Activated T-cell treated with anti-CD3 and anti-CD28 coated beads for 1 hour (primary cell): ENCODE measurements around the gene FOXP1.
"Not testable (repeated sequence)": the region's sequence is repeated elsewhere in the genome, so short reads cannot be mapped to it uniquely, and the experiment has no call there.

Source experiments
- DNase-seq: peaks from one replicate; pipeline ENCODE4 v3.0.0-alpha.2; 2020; ENCODE audit warnings: low read depth

The FOXP1 gene

DNA sequence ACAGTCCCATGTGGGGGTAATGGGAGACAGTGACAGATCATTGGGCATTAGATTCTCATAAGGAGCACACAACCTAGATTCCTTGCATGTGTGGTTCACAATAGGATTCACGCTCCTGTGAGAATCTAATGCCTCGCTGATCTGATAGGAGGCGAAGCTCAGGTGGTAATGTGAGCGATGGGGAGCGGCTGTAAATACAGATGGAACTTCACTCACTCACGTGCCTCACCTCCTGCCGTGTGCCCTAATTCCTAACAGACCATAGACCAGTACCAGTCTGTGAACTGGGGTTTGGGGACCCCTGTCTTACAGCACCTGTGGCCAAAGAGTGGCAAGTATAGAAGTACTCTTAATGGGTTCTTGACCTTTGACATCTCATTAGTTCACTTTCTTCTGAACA lies 554.7 kb downstream of the FOXP1 start:
- DNase-seq, result no peak

DNA sequence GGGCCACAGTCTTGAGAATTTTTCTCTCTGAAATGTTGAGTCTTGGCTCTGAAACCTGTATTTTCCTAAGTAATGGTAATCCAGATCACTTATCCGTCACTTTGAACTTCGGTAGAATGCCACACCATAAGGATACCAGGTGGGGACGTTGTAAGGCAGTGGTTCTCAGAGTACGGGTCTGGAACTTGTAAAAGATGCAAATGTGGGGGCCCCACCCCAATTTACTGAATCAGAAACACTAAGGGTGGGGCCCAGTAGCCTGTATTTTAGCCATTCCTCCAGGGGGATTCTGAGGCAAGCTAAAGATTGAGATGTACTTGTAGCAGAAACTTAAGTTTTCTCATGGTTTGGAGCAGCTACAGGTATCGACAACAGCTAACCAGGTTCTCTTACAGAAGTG lies 555.3 kb downstream of the FOXP1 start:
- no peak for DNase-seq

DNA sequence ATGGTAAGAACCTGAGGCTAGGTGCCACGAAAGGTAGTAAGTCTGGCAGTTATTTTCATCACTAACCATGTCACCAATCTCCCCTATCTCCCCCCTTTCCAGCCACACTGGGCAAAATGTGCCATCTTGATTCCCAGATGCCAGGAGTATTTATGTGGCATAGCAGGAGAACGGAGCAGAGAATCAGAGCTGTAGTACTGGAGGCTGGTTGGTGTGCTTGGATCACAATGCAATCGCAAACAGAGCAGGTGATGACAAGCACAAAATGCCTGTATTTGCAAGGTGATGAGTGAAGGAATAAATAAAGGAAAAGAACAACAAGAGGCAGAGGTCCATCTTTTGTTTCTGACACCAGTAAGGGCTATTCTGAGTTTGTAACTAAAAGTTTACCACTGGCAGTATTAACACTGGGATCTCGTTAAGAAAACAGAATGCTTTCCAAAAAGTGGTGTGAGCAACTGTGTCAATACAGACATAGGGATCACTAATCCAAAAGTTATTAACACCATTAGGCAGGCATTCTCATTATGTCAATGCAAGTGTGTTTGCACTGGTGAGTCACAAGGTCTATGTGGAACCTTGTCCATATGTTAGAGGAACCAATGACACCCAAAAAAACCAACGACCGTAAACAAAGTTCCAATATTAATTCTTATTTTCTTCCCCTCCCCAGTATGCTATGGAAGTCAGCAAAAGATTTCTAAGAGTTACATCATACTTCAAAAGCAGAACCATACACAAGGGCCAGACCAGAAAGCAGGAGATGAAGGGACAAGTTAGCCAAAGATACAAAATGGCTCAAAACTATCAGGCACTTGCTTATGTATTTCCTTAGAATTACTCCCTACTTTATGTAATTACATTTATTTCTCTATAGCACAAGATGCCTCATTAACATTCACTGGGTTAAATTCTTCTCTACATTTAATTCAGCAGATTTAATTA lies 556.6 kb downstream of the FOXP1 start:
- DNase-seq, result no peak

DNA sequence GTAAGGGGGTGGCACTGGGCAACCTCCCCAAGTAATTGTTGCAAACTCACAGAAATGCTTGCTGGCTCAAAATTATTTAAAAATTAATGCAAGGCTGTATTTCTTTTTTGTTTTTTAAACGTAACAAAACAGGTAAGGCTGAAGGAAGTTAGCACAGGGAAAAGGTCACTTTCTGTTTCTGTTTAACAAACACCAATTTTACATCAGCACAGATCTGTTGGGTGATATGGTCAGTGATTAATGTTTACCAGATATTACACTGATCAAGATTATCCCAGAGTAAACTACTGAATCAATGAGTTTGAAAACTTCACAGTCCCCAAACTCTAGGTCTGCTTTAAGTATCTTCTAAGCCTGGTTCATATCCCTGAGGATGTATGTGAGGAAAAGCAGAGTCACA lies 558.0 kb downstream of the FOXP1 start:
- DNase-seq, result no peak

DNA sequence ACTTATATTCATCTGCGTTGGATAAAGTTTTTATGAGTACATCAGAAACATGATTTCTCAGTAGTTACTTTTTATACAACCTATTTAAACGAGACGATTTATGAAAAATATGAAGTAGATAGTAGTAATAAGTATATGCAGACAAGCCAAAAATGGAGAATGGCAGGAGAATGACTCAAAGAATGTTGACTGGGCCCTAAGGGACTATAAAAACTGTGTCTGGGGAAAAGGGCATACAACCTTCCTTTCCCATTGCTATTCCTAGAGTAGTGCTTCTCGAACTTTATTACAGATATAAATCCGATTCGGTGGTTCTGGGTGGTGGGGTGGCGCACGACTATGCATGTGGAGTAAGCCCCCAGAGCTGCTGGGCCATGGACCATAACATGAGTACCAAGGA lies 558.5 kb downstream of the FOXP1 start:
- DNase-seq, result no peak

DNA sequence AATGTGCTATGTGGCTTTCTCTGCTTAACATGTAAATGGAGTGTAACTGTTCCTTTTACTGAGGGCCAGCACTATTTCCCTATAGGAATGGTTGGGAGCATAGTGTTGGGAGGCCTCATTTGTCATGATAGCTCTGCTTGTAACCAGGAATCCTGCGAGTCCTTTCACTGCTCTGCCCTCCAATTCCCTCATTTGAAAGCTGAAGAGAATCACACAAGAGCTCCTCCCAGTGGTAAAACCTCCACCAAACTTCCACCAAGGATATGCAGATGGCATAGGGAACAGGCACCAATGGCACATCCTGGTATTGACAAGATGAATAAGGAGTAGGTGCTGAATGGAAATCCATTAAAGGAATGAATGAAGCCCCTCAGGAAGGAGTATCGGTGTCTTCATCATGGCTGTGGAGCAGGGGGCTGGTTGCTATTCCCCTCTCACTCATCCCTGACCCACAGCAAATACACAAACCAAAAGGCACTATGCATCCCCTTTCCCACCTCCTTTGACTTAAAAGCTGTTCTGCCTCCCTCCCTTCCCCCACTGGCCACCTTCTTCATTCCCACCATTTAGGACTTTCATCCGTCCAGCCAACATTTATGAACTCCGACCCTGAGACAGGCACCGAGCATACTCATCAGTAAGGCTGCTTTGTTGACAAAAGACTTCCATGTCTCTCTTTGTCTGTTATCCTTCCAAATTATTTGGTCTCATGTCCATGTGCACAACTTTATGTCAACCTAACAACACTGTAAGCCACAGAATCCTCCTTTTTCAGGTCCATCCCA lies 560.8 kb downstream of the FOXP1 start:
- no peak for DNase-seq

DNA sequence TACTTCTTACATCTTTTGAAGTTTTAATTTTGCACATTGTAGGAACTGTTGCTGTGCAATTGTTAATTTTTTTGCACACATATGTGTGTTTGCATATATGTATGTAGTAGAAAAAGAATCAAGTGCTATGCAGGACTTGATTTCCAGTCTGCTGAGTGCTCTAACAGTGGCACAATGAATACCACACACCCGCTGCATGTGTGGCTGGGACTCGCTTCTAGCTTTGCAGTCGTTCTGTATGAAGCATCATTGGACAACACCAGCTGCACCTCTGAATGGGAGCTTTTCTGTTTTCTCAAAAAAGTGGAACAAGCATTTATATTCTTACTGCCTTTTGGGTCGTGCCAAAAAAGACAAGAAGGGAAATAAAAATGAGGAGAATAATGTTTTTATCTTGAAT lies 564.7 kb downstream of the FOXP1 start:
- DNase-seq, result no peak

DNA sequence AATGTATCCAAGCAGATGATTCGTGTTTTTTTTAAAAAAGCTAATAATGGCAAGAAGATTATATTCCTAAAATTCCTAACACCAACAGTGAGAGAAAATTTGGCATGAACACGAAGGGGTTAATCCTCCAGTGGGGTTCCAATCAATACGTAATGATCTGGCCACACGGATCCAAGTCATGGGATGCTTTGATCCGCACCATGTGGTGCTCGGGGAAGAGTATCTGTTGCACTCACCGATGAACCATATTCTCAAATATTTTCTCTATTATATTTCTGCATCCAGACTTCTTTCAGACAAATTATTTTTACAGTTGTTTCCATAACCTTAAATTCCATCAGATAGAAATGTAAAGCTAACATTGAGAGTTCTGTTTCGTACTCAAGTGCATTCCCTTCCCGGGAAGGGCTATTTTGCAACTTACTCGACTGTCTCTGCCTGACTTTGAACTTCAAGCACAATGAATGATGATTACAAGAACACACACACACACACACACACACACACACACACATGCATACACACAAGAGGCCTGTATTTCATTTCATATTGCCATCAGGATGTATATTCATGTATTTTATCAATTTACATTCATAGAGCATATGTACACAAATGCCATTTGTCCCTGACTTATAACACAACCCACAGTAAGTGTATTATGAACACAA lies 567.2 kb downstream of the FOXP1 start:
- no peak for DNase-seq

DNA sequence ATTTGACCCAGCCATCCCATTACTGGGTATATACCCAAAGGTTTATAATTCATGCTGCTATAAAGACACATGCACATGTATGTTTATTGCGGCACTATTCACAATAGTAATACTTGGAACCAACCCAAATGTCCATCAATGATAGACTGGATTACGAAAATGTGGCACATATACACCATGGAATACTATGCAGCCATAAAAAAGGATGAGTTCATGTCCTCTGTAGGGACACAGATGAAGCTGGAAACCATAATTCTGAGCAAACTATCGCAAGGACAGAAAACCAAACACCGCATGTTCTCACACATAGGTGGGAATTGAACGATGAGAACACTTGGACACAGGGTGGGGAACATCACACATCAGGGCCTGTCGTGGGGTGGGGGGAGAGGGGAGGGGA lies 568.9 kb downstream of the FOXP1 start:
- not testable (repeated sequence) for DNase-seq

DNA sequence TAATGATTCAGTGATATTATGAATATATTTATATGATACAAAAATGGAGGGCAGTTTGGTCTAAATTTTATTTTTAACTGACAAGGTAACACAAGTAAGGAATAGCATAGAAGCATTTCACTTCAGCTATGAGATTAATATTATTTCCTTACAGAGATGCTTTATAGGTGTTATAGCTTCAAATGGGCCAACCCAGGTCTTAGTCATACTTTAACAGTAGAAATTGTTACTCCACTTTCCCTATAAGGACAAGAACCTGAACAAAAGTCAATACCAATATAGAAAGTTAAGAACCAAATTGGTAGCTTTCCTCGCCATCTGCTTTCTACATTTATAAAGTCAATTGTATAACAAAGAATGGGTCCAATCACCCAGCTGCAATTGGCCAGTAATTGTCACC lies 570.6 kb downstream of the FOXP1 start:
- DNase-seq, result no peak

DNA sequence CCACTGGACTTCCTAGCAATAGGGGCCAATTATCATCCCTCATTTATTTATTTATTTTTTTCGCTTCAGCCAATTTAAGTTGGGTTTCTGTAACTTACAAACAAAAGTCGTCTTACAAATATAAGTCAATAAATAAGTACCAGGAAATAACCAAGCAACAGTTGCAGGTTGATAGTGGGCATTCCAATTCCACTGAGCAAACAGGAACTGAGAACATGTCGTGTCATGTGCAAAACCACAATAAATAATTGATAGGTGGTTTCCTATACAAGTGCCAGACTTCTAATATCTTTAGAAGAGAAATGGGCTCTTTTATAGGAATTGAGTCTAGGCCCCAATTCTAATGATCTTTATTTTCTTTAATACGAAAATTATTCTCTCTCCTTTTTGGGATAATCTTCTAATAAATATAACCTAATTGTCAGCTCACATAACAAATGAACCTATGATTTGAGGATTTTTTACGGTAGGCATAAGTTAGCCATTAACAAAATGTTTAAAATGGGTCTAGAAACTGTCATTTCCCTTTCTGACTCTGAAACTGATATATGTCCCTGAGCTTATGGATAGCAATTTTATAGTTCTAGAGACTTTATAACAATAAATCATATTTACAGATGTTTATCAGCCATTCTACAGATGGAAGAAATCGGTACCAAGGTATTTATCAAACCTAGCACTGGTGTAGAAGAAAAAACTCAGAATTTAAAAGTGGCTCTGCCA lies 571.8 kb downstream of the FOXP1 start:
- no peak for DNase-seq

DNA sequence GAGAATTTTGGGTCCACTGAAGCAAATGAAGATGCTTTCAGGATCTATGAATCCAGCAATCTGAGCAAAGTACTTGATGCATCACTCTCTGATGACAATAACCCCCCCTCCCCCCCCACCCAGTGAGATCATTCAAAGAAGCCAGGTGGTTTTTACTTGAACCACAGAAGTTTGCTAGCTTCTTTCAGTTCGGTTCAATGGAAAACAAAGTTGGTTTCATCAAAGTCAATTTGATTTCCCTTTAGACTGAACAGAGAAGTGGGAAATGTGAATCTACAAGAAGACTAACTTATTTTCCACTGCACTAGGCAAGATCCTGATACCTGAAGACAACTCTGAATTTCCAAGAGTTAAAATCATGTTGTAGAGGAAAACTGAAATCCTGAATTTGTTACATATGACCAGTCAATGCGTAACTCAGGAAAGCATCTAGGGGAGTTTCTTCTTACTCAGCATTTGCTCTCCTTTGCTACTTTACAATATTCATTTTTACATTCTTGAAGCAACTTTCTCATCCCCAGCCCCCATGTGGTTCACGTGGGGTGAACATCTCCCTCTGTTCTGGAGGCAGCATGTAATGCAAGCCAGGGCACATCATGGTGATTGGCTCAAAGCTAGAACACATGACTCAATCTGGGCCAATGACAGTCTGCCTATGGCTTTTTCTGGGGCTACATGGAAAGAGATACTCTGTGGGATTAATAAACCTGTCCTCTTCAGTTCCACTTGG lies 572.6 kb downstream of the FOXP1 start:
- DNase-seq, result peak; percentile 27

DNA sequence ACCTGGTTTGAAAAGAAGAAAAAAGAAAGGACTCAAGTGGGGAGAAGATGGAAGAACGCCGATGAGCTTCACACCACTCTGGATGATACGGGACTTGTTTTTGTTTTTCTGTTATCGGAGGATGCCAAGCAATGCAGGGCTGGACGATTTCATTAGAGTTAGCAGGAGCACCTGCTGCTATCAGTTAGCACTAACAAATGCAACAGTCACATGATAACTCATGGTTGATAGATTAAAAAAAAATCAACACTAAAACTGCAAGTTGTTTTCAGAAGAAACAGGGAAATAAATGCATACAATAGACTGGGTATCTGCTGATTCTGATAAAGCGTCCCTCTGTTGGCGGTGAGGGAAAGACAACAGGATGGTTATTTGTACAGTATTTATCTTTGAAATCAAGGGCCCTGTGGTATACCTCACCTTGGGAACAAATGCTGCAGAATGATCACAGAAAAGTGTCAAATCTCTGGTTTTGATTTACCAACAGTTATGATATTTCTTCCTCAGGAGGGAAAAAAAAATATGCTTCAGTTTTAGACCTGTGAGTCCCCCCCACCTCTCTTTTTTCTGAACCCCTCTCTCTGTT lies 575.1 kb downstream of the FOXP1 start:
- DNase-seq, result no peak

DNA sequence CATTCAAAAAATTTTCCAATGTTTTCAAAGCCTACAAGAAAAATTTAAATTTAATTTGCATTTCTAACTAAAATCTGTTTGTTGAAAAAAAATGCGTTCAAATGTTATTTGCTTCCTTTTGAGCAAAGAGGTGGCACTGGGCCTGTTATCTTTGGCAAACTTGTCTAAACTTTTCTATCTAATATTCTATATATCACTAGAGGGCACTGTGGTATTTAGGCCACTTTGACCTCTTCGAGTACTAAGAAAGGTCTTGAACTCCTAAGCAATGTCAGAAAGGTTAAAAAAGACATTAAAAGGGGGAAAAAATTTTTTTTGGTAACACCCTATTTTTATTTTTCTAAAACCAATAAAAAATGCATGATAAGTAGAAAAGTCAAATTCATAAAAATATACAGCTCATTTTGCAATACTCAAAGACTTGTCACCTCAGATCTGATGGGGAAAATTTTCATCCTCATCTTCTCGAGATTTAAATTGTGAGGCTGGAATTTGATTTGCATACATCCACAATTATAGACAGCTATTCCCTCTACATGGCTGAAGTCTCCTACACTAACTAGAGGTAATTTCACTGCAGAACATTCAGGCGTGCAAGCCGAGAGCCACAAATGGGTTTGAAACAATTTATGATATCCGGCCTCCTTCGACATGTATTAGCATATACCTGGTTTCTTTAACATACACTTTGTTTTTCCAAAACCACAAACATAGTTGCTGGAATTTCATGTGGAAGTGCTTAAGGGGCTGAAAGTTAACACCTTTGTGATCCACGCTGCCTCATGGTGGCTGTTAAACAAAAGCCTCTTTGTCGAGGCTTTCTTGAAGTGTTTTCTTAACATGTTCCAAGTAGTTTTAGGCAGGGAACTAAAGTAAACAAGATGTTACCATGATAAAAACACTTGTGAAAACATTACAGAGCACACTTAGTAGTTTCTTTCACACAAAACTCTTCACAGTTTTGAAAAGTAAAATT lies 576.4 kb downstream of the FOXP1 start:
- DNase-seq, result no peak

DNA sequence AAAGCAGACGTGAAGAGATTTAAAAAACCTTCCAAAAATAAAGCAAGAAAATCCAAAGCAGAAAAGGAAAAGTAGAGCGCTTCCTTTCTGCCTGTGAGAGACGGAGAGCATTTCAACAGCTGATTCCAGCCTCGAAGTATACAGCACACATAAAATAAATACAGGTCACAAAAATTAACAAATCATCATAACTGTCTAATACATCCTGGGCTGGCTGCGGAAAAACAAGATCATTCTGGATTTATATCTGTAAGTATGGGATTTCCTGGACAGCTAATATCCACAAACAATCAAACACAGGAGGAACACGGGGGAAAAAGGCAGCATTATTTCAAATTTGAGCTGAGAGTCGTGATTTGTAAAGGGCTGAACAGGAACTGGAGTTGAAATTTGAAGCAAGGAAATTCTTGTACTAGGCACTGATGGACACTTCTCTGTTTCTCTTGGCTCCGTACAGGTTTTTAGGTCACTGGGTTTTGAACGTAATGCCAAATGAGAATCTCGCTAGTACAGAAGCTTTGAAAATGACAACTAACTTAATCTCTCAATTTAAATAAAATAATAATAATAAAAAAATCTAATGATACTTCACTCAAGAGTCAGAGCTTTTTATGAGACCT lies 577.7 kb downstream of the FOXP1 start:
- DNase-seq, result no peak

DNA sequence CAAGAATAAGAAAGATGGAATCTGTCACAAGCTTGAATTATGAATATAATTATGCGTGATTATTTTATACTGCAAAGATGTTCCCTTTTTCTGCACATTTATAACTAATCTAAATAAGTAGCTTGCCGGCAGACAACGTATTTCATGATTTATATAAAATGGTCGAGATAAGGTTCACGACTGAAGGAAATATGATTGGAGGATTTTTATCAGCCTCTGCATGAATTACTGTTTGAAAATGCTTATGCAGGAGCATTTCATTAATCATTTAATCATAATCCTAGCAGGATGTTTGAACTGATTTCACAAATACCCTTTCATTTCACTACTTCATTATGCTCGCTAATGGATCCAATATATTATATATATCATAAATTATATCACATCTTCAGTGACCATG lies 580.0 kb downstream of the FOXP1 start:
- DNase-seq, result no peak

DNA sequence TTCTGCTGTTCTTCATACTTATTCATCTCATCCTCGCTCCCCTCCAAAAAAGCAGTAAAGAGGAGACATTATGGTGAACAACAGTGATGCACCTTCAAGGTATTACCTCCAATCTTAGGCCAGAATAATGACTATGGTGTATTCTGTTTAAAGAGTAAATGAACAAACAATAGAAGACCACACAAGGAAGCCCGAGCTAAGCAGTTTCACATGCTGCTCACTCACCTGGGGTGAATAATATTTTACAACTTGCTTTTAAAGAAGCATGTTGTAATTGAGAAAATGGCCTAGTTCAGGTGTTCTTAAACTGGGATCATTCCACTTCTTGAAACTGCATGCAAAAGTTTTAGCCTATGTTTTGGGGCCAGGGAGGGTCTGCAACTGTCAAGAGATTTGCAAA lies 581.2 kb downstream of the FOXP1 start:
- DNase-seq, result no peak

DNA sequence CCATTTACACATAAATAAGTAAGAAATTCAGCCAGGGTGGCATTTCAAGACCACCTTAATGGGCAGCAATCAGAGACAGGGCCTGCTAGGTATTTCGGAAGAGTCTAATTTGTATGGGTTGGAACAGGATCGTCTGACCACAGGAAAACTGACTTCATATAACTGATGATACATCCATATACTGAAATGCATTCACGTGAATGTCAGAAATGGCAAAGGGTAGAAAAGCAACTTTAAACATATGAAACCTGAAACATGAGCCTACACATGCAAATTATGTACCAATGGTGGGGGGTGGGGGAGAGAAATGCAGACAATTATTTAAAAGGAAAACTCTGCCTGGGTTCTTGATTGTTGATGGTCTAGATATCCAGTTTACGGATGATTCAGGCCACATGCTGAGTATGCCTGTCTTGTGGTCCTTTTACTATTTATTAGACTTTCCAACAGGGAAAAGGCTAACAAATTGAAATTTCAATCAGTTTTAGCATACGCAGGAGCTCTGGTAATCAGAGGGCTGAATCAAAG lies 582.2 kb downstream of the FOXP1 start:
- DNase-seq, result no peak

DNA sequence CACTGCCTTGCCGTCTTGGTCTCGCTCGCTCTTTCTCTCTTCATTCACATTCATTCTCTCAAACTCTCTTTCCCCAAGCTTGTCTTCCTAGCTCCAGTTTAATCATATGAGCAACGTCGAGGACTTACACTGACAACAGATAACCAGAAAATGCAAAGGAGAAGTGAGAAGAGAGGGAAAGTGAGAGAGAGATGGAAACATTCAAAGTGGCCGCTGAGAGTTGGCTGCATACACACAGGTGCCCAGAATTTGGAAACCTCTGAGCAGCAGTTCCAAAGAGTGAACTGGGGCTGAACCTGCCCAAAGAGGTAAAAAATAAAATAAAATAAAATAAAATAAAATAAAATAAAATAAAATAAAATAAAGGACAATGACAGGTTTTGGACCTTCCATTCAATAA lies 583.0 kb downstream of the FOXP1 start:
- no peak for DNase-seq
